Testis (tissue), 5 donors: ENCODE data around the gene PDIK1L. TPM values are rescaled to one million over a fixed set of nuclear protein-coding genes. Genes with fewer than 3 reads are reported as not detected.

Experiments
- DNase-seq: peaks from one replicate; pipeline ENCODE4 v3.0.0-alpha.2; 2019
- H3K27ac ChIP-seq, 2 donors: fragments of 200-600 bp; sonication (generic); one replicate each; pipeline ENCODE4 v1.5.1; 2019
- H3K27me3 ChIP-seq: fragments of 200-600 bp; sonication (generic); one replicate; pipeline ENCODE4 v1.5.1; 2019
- H3K36me3 ChIP-seq: fragments of 200-600 bp; sonication (generic); one replicate; pipeline ENCODE4 v1.5.1; 2017; ENCODE audit warnings: low read depth; ENCODE audit errors: missing control alignments
- H3K4me1 ChIP-seq: fragments of 200-600 bp; sonication (generic); one replicate; pipeline ENCODE4 v1.5.1; 2019
- H3K4me3 ChIP-seq, 2 donors: fragments of 200-600 bp; sonication (generic); one replicate each; pipeline ENCODE4 v1.5.1; 2017 to 2019
- H3K9me3 ChIP-seq: fragments of 200-600 bp; sonication (generic); one replicate; pipeline ENCODE4 v1.5.1; 2017
- POLR2A ChIP-seq: fragments of 450-650 bp; IDR thresholded peaks from one replicate; pipeline ENCODE4 v1.6.1; 2017; ENCODE audit warnings: antibody characterized with exemption, mild to moderate bottlenecking, moderate library complexity
- WGBS, 2 donors: methylation state at CpG; one replicate each; pipeline ENCODE4 v1.1.5; 2018; 5-methylcytosine and 5-hydroxymethylcytosine counted together
- intact Hi-C: fragments of 100-400 bp; cut with DNase I; formaldehyde crosslinking; loops from one replicate; pipeline ENCODE4 v1.15.1; 2023; ENCODE audit warnings: low total_unique reads
- long read RNA-seq, 2 donors: transcript quantifications; one replicate each; lab custom pipeline, GENCODE V29; 2026
- polyA plus RNA-seq: library from polyadenylated mRNA; stranded (reverse); fragments of 350-450 nt; fragmentation: Illumina TruSeq; extraction: RNeasy Lipid Tissue Mini Kit (QIAGEN cat#74804); gene quantifications from one replicate; pipeline ENCODE4 v1.2.3, GENCODE V29; 2014; ENCODE audit warnings: low read depth, low replicate concordance; ENCODE audit not compliant: insufficient read depth
- total RNA-seq, 2 donors: library from RNA; depleted of rRNA; stranded (reverse); fragments of >200 nt; gene quantifications; one replicate each; pipeline ENCODE4 v1.2.3, GENCODE V29; 2016
- TF ChIP-seq, protein P1 (sequence below), 3 experiments: fragments of 450-650 bp in 2 of 3; fragments of 200-600 bp in 1 of 3; sonication (generic) in 1 of 3; IDR thresholded peaks; one replicate each; pipeline ENCODE4 v1.5.1; 2016 to 2019; ENCODE audit warnings: antibody characterized with exemption in 3 of 3, mild to moderate bottlenecking in 2 of 3, moderate library complexity in 1 of 3

Gene PDIK1L
- total RNA-seq, result 10 to 100 TPM in 1 of 2 donors, 1 to 10 TPM in 1; 9.9 to 11.7 TPM
- 7.0 TPM for polyA plus RNA-seq
- long read RNA-seq, donor 1, full-length matches to known transcripts, result 7 of 7 reads
- long read RNA-seq, donor 1, partial matches to known transcripts, result 0 of 7 reads
- long read RNA-seq, donor 1, other reads (novel, unspliced or antisense), result 0 of 7 reads
- long read RNA-seq, donor 2, full-length matches to known transcripts, result 6 of 6 reads
- long read RNA-seq, donor 2, partial matches to known transcripts, result 0 of 6 reads
- long read RNA-seq, donor 2, other reads (novel, unspliced or antisense), result 0 of 6 reads

DNA sequence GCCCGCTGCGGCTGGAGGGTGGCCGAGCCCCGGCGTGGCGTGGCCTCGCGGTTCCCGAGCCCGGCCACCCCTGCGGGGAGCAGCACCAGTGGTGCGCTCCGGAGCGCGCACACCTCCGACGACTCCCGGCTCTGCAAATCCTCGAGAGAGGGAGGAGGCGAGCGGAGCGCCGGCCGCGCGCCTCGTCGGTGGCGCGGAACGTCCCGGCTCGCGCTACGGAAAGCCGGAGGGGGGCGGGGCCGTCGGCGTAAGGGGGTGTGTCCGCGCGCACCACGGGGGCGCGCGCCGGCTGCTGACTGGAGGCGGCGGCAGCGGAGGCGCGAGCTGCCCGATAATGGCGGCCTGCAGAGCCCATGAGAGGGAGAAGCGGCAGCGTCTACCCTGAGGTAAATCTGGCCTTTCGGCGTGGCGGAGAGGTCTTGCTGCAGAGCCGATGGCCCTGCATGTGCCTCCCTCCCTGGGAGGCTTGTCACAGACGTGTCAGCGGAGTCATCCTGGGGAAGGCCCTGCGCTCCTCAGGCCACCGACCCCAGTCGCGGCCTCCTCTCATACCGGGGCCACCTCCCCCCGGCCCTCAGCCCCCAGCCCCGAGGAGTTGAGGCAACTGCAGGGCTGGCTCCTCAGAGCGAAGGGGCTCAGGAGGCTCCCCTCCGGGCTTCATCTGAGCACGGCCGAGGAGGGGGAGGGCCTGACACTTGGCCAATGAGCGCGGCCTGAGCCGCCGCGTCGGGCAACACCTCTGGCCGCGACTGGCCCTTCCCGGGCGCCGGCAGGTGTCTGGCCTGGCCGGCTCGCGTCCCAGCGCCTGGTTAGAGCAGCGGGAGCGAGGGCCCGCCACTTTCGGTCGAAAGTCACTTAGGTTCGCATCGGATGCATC lies at the start of gene PDIK1L:
PDIK1L (plus strand) TSS at position 295 of the 877 bp plus-strand sequence. CDS start 2,485 bp downstream, outside the sequence.
- TF ChIP-seq POLR2A, result peak; percentile 37
- TF ChIP-seq, protein P1, sequence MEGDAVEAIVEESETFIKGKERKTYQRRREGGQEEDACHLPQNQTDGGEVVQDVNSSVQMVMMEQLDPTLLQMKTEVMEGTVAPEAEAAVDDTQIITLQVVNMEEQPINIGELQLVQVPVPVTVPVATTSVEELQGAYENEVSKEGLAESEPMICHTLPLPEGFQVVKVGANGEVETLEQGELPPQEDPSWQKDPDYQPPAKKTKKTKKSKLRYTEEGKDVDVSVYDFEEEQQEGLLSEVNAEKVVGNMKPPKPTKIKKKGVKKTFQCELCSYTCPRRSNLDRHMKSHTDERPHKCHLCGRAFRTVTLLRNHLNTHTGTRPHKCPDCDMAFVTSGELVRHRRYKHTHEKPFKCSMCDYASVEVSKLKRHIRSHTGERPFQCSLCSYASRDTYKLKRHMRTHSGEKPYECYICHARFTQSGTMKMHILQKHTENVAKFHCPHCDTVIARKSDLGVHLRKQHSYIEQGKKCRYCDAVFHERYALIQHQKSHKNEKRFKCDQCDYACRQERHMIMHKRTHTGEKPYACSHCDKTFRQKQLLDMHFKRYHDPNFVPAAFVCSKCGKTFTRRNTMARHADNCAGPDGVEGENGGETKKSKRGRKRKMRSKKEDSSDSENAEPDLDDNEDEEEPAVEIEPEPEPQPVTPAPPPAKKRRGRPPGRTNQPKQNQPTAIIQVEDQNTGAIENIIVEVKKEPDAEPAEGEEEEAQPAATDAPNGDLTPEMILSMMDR (IDR thresholded peaks at IDR 0.05), result peak in 2 of 3 experiments; percentile 16 to 19
- peaks cover 7% of the 10 kb centered on the region for H3K4me1 ChIP-seq
- no peaks in the 10 kb centered on the region for H3K27me3 ChIP-seq
- no peaks in the 10 kb centered on the region for H3K36me3 ChIP-seq
- H3K9me3 ChIP-seq, result no peaks in the 10 kb centered on the region
- peak within 1 kb of the TSS; percentile 94 to 100 for H3K4me3 ChIP-seq
- peak within 1 kb of the TSS; percentile 89 to 90 for H3K27ac ChIP-seq
- DNase-seq, result peak; percentile 93
- 1% methylated on average over 61 of the region's 96 CpGs; no CpG with 5 or more reads in 1 of the 2 donors for WGBS, 2 donors
- intact Hi-C loops, result loop anchor here (10.0 kb wide), 1 partner anchor 53 kb away; the partner anchor contains the start of genes C1orf232 and ZNF593

DNA sequence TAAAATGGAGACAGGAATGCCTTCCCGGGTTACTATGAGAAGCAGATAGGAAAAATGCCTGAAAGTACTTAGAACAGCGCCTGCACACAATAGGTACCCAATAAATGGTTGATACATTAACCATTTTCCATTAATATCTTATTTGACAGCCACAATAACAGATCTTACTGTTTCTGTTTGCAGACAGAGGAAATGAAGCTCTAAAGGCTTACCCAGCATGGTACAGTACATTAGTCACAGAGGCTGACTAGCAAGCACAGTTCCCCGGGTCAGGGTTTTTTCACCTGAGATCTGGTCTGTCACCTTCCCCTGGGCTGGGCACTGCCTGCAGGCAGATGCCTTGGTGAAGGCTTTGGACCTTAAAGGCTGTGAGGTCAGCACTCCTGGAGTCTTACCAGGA lies 47.1 kb upstream of the PDIK1L start:
- intact Hi-C loops, result no loop called here
- DNase-seq, result no peak
- 92 to 95% methylated on average over 2 to 3 of the region's 3 CpGs for WGBS, 2 donors
- TF ChIP-seq, protein P1 (IDR thresholded peaks at IDR 0.05), result no peak
- no peak for TF ChIP-seq POLR2A
- Histone ChIP-seq H3K4me3 (no peak overlapping the region), H3K27me3 (no peaks in the 10 kb centered on the region), H3K36me3 (no peaks in the 10 kb centered on the region), H3K27ac (no peak overlapping the region), H3K4me1 (no peaks in the 10 kb centered on the region), H3K9me3 (no peaks in the 10 kb centered on the region)

DNA sequence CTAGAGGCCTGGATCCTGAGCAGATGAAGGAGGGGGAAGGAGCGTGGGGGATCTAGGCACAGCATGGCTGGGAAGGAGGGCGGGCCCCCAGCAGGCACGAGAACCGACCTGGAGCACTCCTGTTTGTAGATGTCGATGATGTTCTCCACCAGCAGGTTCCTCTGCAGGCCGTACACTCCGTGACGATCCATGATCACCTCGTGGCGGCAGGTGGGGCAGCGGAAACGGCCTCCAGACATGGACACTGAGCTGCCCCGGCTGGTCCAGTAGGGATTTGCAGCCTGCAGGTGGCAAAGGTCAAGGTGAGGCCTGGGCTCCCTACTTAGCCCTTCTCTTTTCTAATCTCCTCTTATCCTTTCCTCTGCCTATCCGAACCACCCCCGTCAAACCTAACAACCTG lies 45.5 kb upstream of the PDIK1L start:
- Histone ChIP-seq H3K27me3 (no peaks in the 10 kb centered on the region), H3K27ac (no peak overlapping the region), H3K4me1 (no peaks in the 10 kb centered on the region), H3K4me3 (no peak overlapping the region), H3K36me3 (no peaks in the 10 kb centered on the region), H3K9me3 (no peaks in the 10 kb centered on the region)
- TF ChIP-seq POLR2A, result no peak
- TF ChIP-seq, protein P1 (IDR thresholded peaks at IDR 0.05), result no peak
- 64 to 86% methylated on average over 2 to 15 of the region's 15 CpGs for WGBS, 2 donors
- intact Hi-C loops, result no loop called here
- DNase-seq, result no peak

DNA sequence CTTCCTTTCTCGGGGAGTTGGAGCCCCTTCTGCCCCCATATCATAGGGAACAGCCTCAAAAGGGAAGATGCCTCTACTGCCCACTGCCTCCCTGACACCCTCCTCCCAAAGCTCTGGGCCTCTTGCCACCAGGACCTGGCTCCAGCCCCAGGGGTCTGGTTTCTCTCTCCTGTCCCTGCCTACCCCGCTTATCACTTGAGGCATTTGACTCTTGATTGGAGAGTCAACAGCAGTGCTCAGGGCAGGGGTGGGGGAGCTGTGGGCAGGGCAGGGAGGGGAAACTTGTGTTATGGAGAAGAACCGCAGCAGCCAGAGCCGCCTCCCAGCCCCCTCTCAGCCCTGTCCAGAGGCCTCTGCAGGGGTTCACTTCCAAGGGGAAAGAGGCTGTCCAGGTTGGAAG lies 44.8 kb upstream of the PDIK1L start:
- TF ChIP-seq POLR2A, result no peak
- TF ChIP-seq, protein P1 (IDR thresholded peaks at IDR 0.05), result no peak
- WGBS, 2 donors, result 61 to 68% methylated on average over 2 to 4 of the region's 4 CpGs
- DNase-seq, result no peak
- intact Hi-C loops, result no loop called here
- H3K4me1 ChIP-seq, result no peaks in the 10 kb centered on the region
- H3K9me3 ChIP-seq, result no peaks in the 10 kb centered on the region
- no peak overlapping the region for H3K27ac ChIP-seq
- no peaks in the 10 kb centered on the region for H3K36me3 ChIP-seq
- no peaks in the 10 kb centered on the region for H3K27me3 ChIP-seq
- no peak overlapping the region for H3K4me3 ChIP-seq
